HL-60/S4 treated with phorbol 12-myristate 13-acetate at 8.2 ng/mL for 4 days and 3 days (cell line): ENCODE measurements around the gene ZBTB16.

Source experiments
- in situ Hi-C: fragments of 300-500 bp; cut with MboI; formaldehyde crosslinking; loops from 2 replicates; pipeline ENCODE4 v1.15.0; 2022; ENCODE audit warnings: low sequenced_read_pairs

ZBTB16 gene

GRCh38 chr11:114200351-114201133, 141.0 kb downstream of the ZBTB16 start:
- in situ Hi-C loops, result no loop called here

GRCh38 chr11:114201219-114201618, 141.7 kb downstream of the ZBTB16 start:
- in situ Hi-C loops, result no loop called here

- in situ Hi-C loops, result no loop called here
These were observed 142.6 kb downstream of the ZBTB16 start for GRCh38 chr11:114202011-114202609.

GRCh38 chr11:114207096-114207495, 147.6 kb downstream of the ZBTB16 start:
- in situ Hi-C loops, result no loop called here

GRCh38 chr11:114208377-114208776, 148.9 kb downstream of the ZBTB16 start:
- in situ Hi-C loops, result no loop called here

GRCh38 chr11:114209343-114209742, 149.8 kb downstream of the ZBTB16 start:
- in situ Hi-C loops, result no loop called here

GRCh38 chr11:114209904-114210303, 150.4 kb downstream of the ZBTB16 start:
- in situ Hi-C loops, result no loop called here

GRCh38 chr11:114211444-114212121, 152.1 kb downstream of the ZBTB16 start:
- in situ Hi-C loops, result no loop called here

GRCh38 chr11:114213622-114214021, 154.1 kb downstream of the ZBTB16 start:
- in situ Hi-C loops, result no loop called here

GRCh38 chr11:114215428-114215827, 155.9 kb downstream of the ZBTB16 start:
- in situ Hi-C loops, result no loop called here

GRCh38 chr11:114215871-114216795, 156.6 kb downstream of the ZBTB16 start:
- in situ Hi-C loops, result no loop called here

- in situ Hi-C loops, result no loop called here
These were observed 157.3 kb downstream of the ZBTB16 start for GRCh38 chr11:114216796-114217180.

- in situ Hi-C loops, result no loop called here
These were observed 159.0 kb downstream of the ZBTB16 start for GRCh38 chr11:114218508-114218907.

GRCh38 chr11:114219559-114220349, 160.2 kb downstream of the ZBTB16 start:
- in situ Hi-C loops, result no loop called here

GRCh38 chr11:114221037-114221436, 161.5 kb downstream of the ZBTB16 start:
- in situ Hi-C loops, result no loop called here

GRCh38 chr11:114225661-114226060, 166.2 kb downstream of the ZBTB16 start:
- in situ Hi-C loops, result no loop called here

GRCh38 chr11:114226356-114226755, 166.8 kb downstream of the ZBTB16 start:
- in situ Hi-C loops, result no loop called here

GRCh38 chr11:114228435-114229411, 169.2 kb downstream of the ZBTB16 start:
- in situ Hi-C loops, result no loop called here
